Posterior cingulate gyrus (tissue), 11 donors: Measurements from ENCODE around the gene FOXK2.

Source experiments
- DNase-seq, 10 donors: peaks; one replicate each; pipeline versions ENCODE4 v3.0.0 to v3.0.0-alpha.2; 2020 to 2021; ENCODE audit warnings: mixed read lengths in 3 of 10
- intact Hi-C: fragments of 100-400 bp; cut with DNase I; formaldehyde crosslinking; loops from one replicate; pipeline ENCODE4 v1.15.1; 2023

FOXK2 gene

GRCh38 chr17:82650723-82651122, 131.2 kb downstream of the FOXK2 start:
- intact Hi-C loops: no loop called here
- DNase-seq: peak in 3 of 10 donors; percentile 25 to 67 (median 63)

GRCh38 chr17:82653651-82654528, 134.4 kb downstream of the FOXK2 start:
- intact Hi-C loops: no loop called here
- DNase-seq: peak in 4 of 10 donors; percentile 9 to 77 (median 43)
